Cardiac muscle cell (in vitro differentiated cells and primary cell): ENCODE data around the gene PHF20. TPM values are rescaled to one million over a fixed set of nuclear protein-coding genes. Genes with fewer than 3 reads are reported as not detected.
"Not testable (repeated sequence)": the region's sequence is repeated elsewhere in the genome, so short reads cannot be mapped to it uniquely, and the experiment has no call there.

ENCODE experiments used
- DNase-seq, 2 donors: peaks; one replicate each; pipeline versions ENCODE4 v3.0.0 to v3.0.0-alpha.2; 2010 to 2017; ENCODE audit warnings: low read depth in 1 of 2, low spot score in 1 of 2
- H3K27ac ChIP-seq: fragments of 200-600 bp; sonication (generic); 2 replicates; pipeline ENCODE4 v1.5.1; 2016
- H3K27me3 ChIP-seq: fragments of 200-600 bp; sonication (generic); 2 replicates; pipeline ENCODE4 v1.6.0; 2016; ENCODE audit warnings: control low read depth
- H3K36me3 ChIP-seq: fragments of 200-600 bp; sonication (generic); 2 replicates; pipeline ENCODE4 v1.5.1; 2016; ENCODE audit warnings: control low read depth
- H3K4me1 ChIP-seq: fragments of 200-600 bp; sonication (generic); 2 replicates; pipeline ENCODE4 v1.8.1; 2017; ENCODE audit warnings: low read depth, mild to moderate bottlenecking, mixed run types
- H3K4me3 ChIP-seq: fragments of 200-600 bp; sonication (generic); 2 replicates; pipeline ENCODE4 v1.5.1; 2016; ENCODE audit warnings: mild to moderate bottlenecking
- H3K9me3 ChIP-seq: fragments of 200-600 bp; sonication (generic); 2 replicates; pipeline ENCODE4 v1.5.1; 2017; ENCODE audit warnings: low read depth, mild to moderate bottlenecking, control low read depth
- CTCF ChIP-seq: IDR thresholded peaks from 2 replicates; pipeline ENCODE4 v1.5.1; 2012; ENCODE audit warnings: low read depth, mild to moderate bottlenecking, low read length
- polyA plus RNA-seq: library from polyadenylated mRNA; unstranded; fragments of >200 nt; fragmentation: Nextera tagmentation; extraction: Ambion mirVana; gene quantifications from 2 replicates; pipeline ENCODE4 v1.2.1, GENCODE V29; 2016
- total RNA-seq: library from RNA; depleted of rRNA; stranded (reverse); fragments of >200 nt; gene quantifications from 2 replicates; pipeline ENCODE4 v1.2.3, GENCODE V29; 2016

PHF20 gene
- total and polyA plus RNA-seq, 2 experiments from 2014 or later = 42.0 to 49.6 TPM

GRCh38 chr20:35840421-35840820, 68.6 kb downstream of the PHF20 start:
- Histone ChIP-seq H3K27ac (no peak overlapping the region), H3K36me3 (no peaks in the 10 kb centered on the region), H3K27me3 (no peaks in the 10 kb centered on the region), H3K4me1 (no peaks in the 10 kb centered on the region), H3K9me3 (no peaks in the 10 kb centered on the region), H3K4me3 (no peak overlapping the region)
- no peak for TF ChIP-seq CTCF
- DNase-seq = no peak

GRCh38 chr20:35842361-35842760, 70.5 kb downstream of the PHF20 start:
- Histone ChIP-seq H3K27ac (no peak overlapping the region), H3K27me3 (no peaks in the 10 kb centered on the region), H3K4me1 (no peaks in the 10 kb centered on the region), H3K9me3 (no peaks in the 10 kb centered on the region), H3K36me3 (no peaks in the 10 kb centered on the region), H3K4me3 (no peak overlapping the region)
- no peak for TF ChIP-seq CTCF
- no peak for DNase-seq

- not testable (repeated sequence) for H3K4me3 ChIP-seq, DNase-seq, H3K27me3 ChIP-seq, H3K9me3 ChIP-seq, H3K4me1 ChIP-seq, H3K36me3 ChIP-seq, H3K27ac ChIP-seq
Observed at GRCh38 chr20:35843894-35844293, 72.1 kb downstream of the PHF20 start.

GRCh38 chr20:35845561-35845960, 73.7 kb downstream of the PHF20 start:
- no peaks in the 10 kb centered on the region for H3K4me1 ChIP-seq
- H3K4me3 ChIP-seq = no peak overlapping the region
- no peaks in the 10 kb centered on the region for H3K36me3 ChIP-seq
- no peak for TF ChIP-seq CTCF
- DNase-seq = no peak
- no peak overlapping the region for H3K27ac ChIP-seq
- H3K9me3 ChIP-seq = no peaks in the 10 kb centered on the region
- H3K27me3 ChIP-seq = no peaks in the 10 kb centered on the region

- H3K36me3 ChIP-seq = no peaks in the 10 kb centered on the region
- no peaks in the 10 kb centered on the region for H3K4me1 ChIP-seq
- no peaks in the 10 kb centered on the region for H3K9me3 ChIP-seq
- no peak overlapping the region for H3K4me3 ChIP-seq
- TF ChIP-seq CTCF = no peak
- peak overlapping the region; percentile 48 for H3K27ac ChIP-seq
- no peaks in the 10 kb centered on the region for H3K27me3 ChIP-seq
- no peak for DNase-seq
Observed at GRCh38 chr20:35849706-35850105, 77.9 kb downstream of the PHF20 start.

- H3K4me1 ChIP-seq, H3K27ac ChIP-seq, H3K36me3 ChIP-seq, H3K9me3 ChIP-seq, H3K27me3 ChIP-seq, DNase-seq, H3K4me3 ChIP-seq: not testable (repeated sequence)
Observed at GRCh38 chr20:35851659-35852058, 79.8 kb downstream of the PHF20 start.

- Histone ChIP-seq H3K4me1 (no peaks in the 10 kb centered on the region), H3K36me3 (no peaks in the 10 kb centered on the region), H3K4me3 (no peak overlapping the region), H3K9me3 (no peaks in the 10 kb centered on the region), H3K27ac (no peak overlapping the region), H3K27me3 (no peaks in the 10 kb centered on the region)
- no peak for DNase-seq
- no peak for TF ChIP-seq CTCF
Observed at GRCh38 chr20:35854713-35855348, 83.0 kb downstream of the PHF20 start.

- not testable (repeated sequence) for H3K4me3 ChIP-seq, H3K36me3 ChIP-seq, H3K27me3 ChIP-seq, DNase-seq, H3K27ac ChIP-seq, H3K9me3 ChIP-seq, H3K4me1 ChIP-seq
Observed at GRCh38 chr20:35855641-35856040, 83.8 kb downstream of the PHF20 start.
